Neural progenitor cell (in vitro differentiated cells): Measurements from ENCODE around the gene PRDM2. TPM values are rescaled to one million over a fixed set of nuclear protein-coding genes. Genes with fewer than 3 reads are reported as not detected.

Experiments used
- DNase-seq: peaks from one replicate; pipeline ENCODE4 v3.0.0-alpha.2; 2016; ENCODE audit warnings: low spot score
- H2AFZ ChIP-seq: fragments of 200-600 bp; sonication (generic); replicated peaks from 2 replicates; pipeline ENCODE4 v1.6.1; 2016; ENCODE audit warnings: antibody characterized with exemption
- H3F3A ChIP-seq: fragments of 200-600 bp; sonication (generic); 2 replicates; pipeline ENCODE4 v1.6.1; 2016; ENCODE audit warnings: antibody characterized with exemption, low read depth
- H3K27ac ChIP-seq: fragments of 200-600 bp; sonication (generic); 2 replicates; pipeline ENCODE4 v1.5.1; 2016; ENCODE audit warnings: mild to moderate bottlenecking
- H3K27me3 ChIP-seq: fragments of 200-600 bp; sonication (generic); 2 replicates; pipeline ENCODE4 v1.6.1; 2016; ENCODE audit warnings: mild to moderate bottlenecking, moderate library complexity
- H3K36me3 ChIP-seq: fragments of 200-600 bp; sonication (generic); 2 replicates; pipeline ENCODE4 v1.5.1; 2016
- H3K4me1 ChIP-seq: fragments of 200-600 bp; sonication (generic); 2 replicates; pipeline ENCODE4 v1.6.1; 2016; ENCODE audit warnings: mixed run types
- H3K4me2 ChIP-seq: fragments of 200-600 bp; sonication (generic); 2 replicates; pipeline ENCODE4 v1.6.1; 2016
- H3K4me3 ChIP-seq: fragments of 200-600 bp; sonication (generic); 2 replicates; pipeline ENCODE4 v1.5.1; 2016
- H3K79me2 ChIP-seq: fragments of 200-600 bp; sonication (generic); 2 replicates; pipeline ENCODE4 v1.6.1; 2016; ENCODE audit warnings: low read depth
- H3K9ac ChIP-seq: fragments of 200-600 bp; sonication (generic); 2 replicates; pipeline ENCODE4 v1.6.1; 2016
- H3K9me3 ChIP-seq: fragments of 200-600 bp; sonication (generic); 2 replicates; pipeline ENCODE4 v1.5.1; 2016; ENCODE audit warnings: low read depth
- H4K20me1 ChIP-seq: fragments of 200-600 bp; sonication (generic); 2 replicates; pipeline ENCODE4 v1.6.1; 2016; ENCODE audit warnings: low read depth
- H3K27ac Mint-ChIP-seq: 3 replicates; pipeline ENCODE4 v1.8.0; 2021; ENCODE audit warnings: mixed read lengths
- H3K27me3 Mint-ChIP-seq: 2 replicates; pipeline ENCODE4 v1.8.0; 2022; ENCODE audit warnings: low read depth, mild to moderate bottlenecking, inconsistent platforms, moderate library complexity, mixed read lengths; ENCODE audit not compliant: insufficient read depth
- H3K36me3 Mint-ChIP-seq: 3 replicates; pipeline ENCODE4 v1.8.0; 2021; ENCODE audit warnings: mixed read lengths
- H3K4me1 Mint-ChIP-seq: 3 replicates; pipeline ENCODE4 v1.8.0; 2021; ENCODE audit warnings: mixed read lengths
- H3K4me3 Mint-ChIP-seq: 3 replicates; pipeline ENCODE4 v1.8.0; 2021; ENCODE audit warnings: mild to moderate bottlenecking, moderate library complexity, mixed read lengths
- H3K9me3 Mint-ChIP-seq: 3 replicates; pipeline ENCODE4 v1.8.0; 2020; ENCODE audit warnings: mixed read lengths
- CTCF ChIP-seq: fragments of 200-600 bp; sonication (generic); IDR thresholded peaks from 2 replicates; pipeline ENCODE4 v1.5.1; 2017; ENCODE audit warnings: antibody characterized with exemption, mild to moderate bottlenecking
- EZH2 ChIP-seq: fragments of 200-600 bp; sonication (generic); IDR thresholded peaks from 2 replicates; pipeline ENCODE4 v1.6.1; 2017; ENCODE audit warnings: antibody characterized with exemption, mild to moderate bottlenecking, moderate library complexity
- EZH2phosphoT487 ChIP-seq: fragments of 200-600 bp; sonication (generic); IDR thresholded peaks from 2 replicates; pipeline ENCODE4 v1.6.1; 2017; ENCODE audit warnings: antibody characterized with exemption
- total RNA-seq: library from RNA; depleted of rRNA; stranded (reverse); fragments of >200 nt; gene quantifications from 2 replicates; pipeline ENCODE4 v1.2.3, GENCODE V29; 2015; ENCODE audit warnings: low replicate concordance

Gene PRDM2
- total RNA-seq, 1 donor from 2014 or later = 22.0 TPM

- H3K36me3 ChIP-seq = peaks cover 6% of the 10 kb centered on the region
- no peaks in the 10 kb centered on the region for H3K27me3 ChIP-seq
- Mint-ChIP-seq H3K9me3 (no peaks in the 10 kb centered on the region), H3K4me1 (peaks cover 26% of the 10 kb centered on the region), H3K27me3 (no peaks in the 10 kb centered on the region), H3K4me3 (no peak overlapping the region), H3K36me3 (peaks cover 49% of the 10 kb centered on the region), H3K27ac (no peak overlapping the region)
- no peak overlapping the region for H2AFZ ChIP-seq
- no peaks in the 10 kb centered on the region for H3K79me2 ChIP-seq
- TF ChIP-seq EZH2 (no peak), CTCF (no peak), EZH2phosphoT487 (no peak)
- H3K4me2 ChIP-seq = no peak overlapping the region
- no peak overlapping the region for H3K27ac ChIP-seq
- H3K4me1 ChIP-seq = no peaks in the 10 kb centered on the region
- no peak for DNase-seq
- H3K9ac ChIP-seq = no peak overlapping the region
- peaks cover 38% of the 10 kb centered on the region for H4K20me1 ChIP-seq
- H3K9me3 ChIP-seq = no peaks in the 10 kb centered on the region
- H3K4me3 ChIP-seq = no peak overlapping the region
- H3F3A ChIP-seq = no peaks in the 10 kb centered on the region
Observed at GRCh38 chr1:13783551-13783950, 83.6 kb downstream of the PRDM2 start.

DNA sequence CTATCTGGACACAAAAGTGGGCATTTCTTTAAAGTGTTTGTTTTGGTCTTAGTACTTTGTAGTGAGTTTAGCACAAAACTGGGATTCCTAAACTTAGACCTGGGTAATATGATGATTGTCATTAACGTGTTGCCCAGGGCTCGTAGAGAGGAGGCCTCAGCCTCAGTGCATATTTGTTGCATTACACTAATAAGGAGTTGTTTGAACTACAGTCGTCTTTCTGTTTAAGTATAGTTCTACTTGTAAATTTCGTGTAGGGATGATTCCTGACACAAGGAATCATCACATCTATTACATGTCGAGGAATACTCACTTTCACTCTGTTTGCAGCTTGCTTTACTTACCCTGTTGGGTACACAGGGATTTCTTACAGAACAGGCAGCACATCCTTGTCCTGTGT is 85.0 kb downstream of the PRDM2 start:
- Histone ChIP-seq H3K27ac (no peak overlapping the region), H3K27me3 (no peaks in the 10 kb centered on the region), H3K9me3 (no peaks in the 10 kb centered on the region), H3K4me2 (no peak overlapping the region), H3K9ac (no peak overlapping the region), H3K4me3 (no peak overlapping the region), H3K4me1 (no peaks in the 10 kb centered on the region), H3F3A (no peaks in the 10 kb centered on the region), H4K20me1 (peaks cover 49% of the 10 kb centered on the region), H3K36me3 (peaks cover 6% of the 10 kb centered on the region), H2AFZ (no peak overlapping the region), H3K79me2 (peaks cover 4% of the 10 kb centered on the region)
- no peak for DNase-seq
- H3K4me3 Mint-ChIP-seq = no peak overlapping the region
- H3K36me3 Mint-ChIP-seq = peaks cover 37% of the 10 kb centered on the region
- H3K4me1 Mint-ChIP-seq = peaks cover 26% of the 10 kb centered on the region
- H3K27me3 Mint-ChIP-seq = no peaks in the 10 kb centered on the region
- TF ChIP-seq EZH2phosphoT487 (no peak), EZH2 (no peak), CTCF (no peak)
- no peak overlapping the region for H3K27ac Mint-ChIP-seq
- no peaks in the 10 kb centered on the region for H3K9me3 Mint-ChIP-seq

DNA sequence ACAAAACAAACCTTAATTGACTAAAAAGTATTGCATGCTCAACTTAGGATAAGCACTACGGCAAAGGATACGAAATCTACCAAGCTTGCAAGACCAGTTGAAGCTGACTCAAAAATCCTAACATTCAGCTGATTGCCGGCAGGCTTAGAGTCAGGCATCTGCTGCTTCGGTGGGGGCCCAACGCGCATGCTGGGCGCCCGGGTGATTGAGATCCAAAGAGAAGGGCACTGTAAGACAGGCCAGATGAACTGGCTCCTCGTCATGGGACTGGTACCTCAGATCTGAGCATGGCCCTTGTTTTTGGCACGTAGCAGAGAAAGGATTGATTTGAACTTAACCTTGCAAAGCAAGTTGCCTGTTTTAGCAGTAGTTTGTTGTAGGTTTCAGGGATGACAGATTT is 86.6 kb downstream of the PRDM2 start:
- Histone ChIP-seq H3F3A (no peaks in the 10 kb centered on the region), H3K36me3 (no peaks in the 10 kb centered on the region), H3K9ac (no peak overlapping the region), H3K27ac (no peak overlapping the region), H4K20me1 (peaks cover 53% of the 10 kb centered on the region), H3K4me2 (no peak overlapping the region), H3K9me3 (no peaks in the 10 kb centered on the region), H3K27me3 (no peaks in the 10 kb centered on the region), H3K4me1 (no peaks in the 10 kb centered on the region), H3K4me3 (no peak overlapping the region), H3K79me2 (peaks cover 5% of the 10 kb centered on the region), H2AFZ (no peak overlapping the region)
- H3K27me3 Mint-ChIP-seq = no peaks in the 10 kb centered on the region
- no peaks in the 10 kb centered on the region for H3K9me3 Mint-ChIP-seq
- H3K4me1 Mint-ChIP-seq = peaks cover 28% of the 10 kb centered on the region
- H3K4me3 Mint-ChIP-seq = no peak overlapping the region
- DNase-seq = no peak
- no peak overlapping the region for H3K27ac Mint-ChIP-seq
- TF ChIP-seq EZH2 = no peak
- TF ChIP-seq CTCF = no peak
- TF ChIP-seq EZH2phosphoT487 = no peak
- peaks cover 33% of the 10 kb centered on the region for H3K36me3 Mint-ChIP-seq
